DND-41 (cell line): Measurements from ENCODE around the gene NPSR1.

Experiments
- ATAC-seq: fragments of 200-7000 bp; cut with Tn5 transposase; 3 replicates; pipeline ENCODE4 v1.9.1; 2021; ENCODE audit warnings: low read depth; ENCODE audit not compliant: insufficient read depth
- DNase-seq: peaks from one replicate; pipeline ENCODE4 v3.0.0-alpha.2; 2020
- H2AFZ ChIP-seq: 2 replicates; pipeline ENCODE4 v1.6.0; 2012; ENCODE audit warnings: low read depth, low read length
- H3K27ac ChIP-seq: 2 replicates; pipeline ENCODE4 v1.5.1; 2012; ENCODE audit warnings: low read length, inconsistent platforms
- H3K27me3 ChIP-seq: fragments of 200-600 bp; sonication (generic); 2 replicates; pipeline ENCODE4 v1.6.0; 2012; ENCODE audit warnings: low read length, mild to moderate bottlenecking, inconsistent platforms; ENCODE audit not compliant: insufficient read depth, poor library complexity
- H3K36me3 ChIP-seq: 2 replicates; pipeline ENCODE4 v1.5.1; 2012; ENCODE audit warnings: low read length, inconsistent platforms; ENCODE audit not compliant: insufficient read depth
- H3K4me1 ChIP-seq: 2 replicates; pipeline ENCODE4 v1.5.1; 2012; ENCODE audit warnings: mild to moderate bottlenecking, low read length; ENCODE audit not compliant: insufficient read depth
- H3K4me2 ChIP-seq: 2 replicates; pipeline ENCODE4 v1.6.0; 2012; ENCODE audit warnings: mild to moderate bottlenecking, moderate library complexity, low read length, inconsistent platforms; ENCODE audit not compliant: insufficient read depth
- H3K4me3 ChIP-seq, 2 experiments: fragments of 200-600 bp in 1 of 2; shearing (Covaris generic) in 1 of 2; 2 replicates each; pipeline ENCODE4 v1.5.1; 2012 to 2016; ENCODE audit warnings: inconsistent platforms in 2 of 2, low read length in 2 of 2, mild to moderate bottlenecking in 2 of 2, low read depth in 1 of 2, moderate library complexity in 1 of 2
- H3K79me2 ChIP-seq: 2 replicates; pipeline ENCODE4 v1.6.0; 2012; ENCODE audit warnings: low read length, inconsistent platforms; ENCODE audit not compliant: insufficient read depth
- H3K9ac ChIP-seq: 2 replicates; pipeline ENCODE4 v1.6.0; 2012; ENCODE audit warnings: low read depth, mild to moderate bottlenecking, inconsistent platforms, low read length, moderate library complexity
- H3K9me3 ChIP-seq: 2 replicates; pipeline ENCODE4 v1.5.1; 2012; ENCODE audit warnings: low read length, moderate library complexity, mild to moderate bottlenecking, inconsistent platforms; ENCODE audit not compliant: insufficient read depth, severe bottlenecking
- H4K20me1 ChIP-seq: 2 replicates; pipeline ENCODE4 v1.6.0; 2012; ENCODE audit warnings: low read length; ENCODE audit not compliant: insufficient read depth
- EZH2 ChIP-seq: IDR thresholded peaks from 3 replicates; pipeline ENCODE4 v1.6.1; 2012; ENCODE audit warnings: borderline replicate concordance, low read depth, mild to moderate bottlenecking, moderate library complexity, low read length, inconsistent platforms; ENCODE audit not compliant: severe bottlenecking
- TF ChIP-seq, protein P1 (sequence below): IDR thresholded peaks from 2 replicates; pipeline ENCODE4 v1.5.1; 2012; ENCODE audit warnings: borderline replicate concordance, low read length, moderate library complexity, mild to moderate bottlenecking; ENCODE audit not compliant: poor library complexity, severe bottlenecking; ENCODE audit errors: extremely low read depth

The NPSR1 gene

DNA sequence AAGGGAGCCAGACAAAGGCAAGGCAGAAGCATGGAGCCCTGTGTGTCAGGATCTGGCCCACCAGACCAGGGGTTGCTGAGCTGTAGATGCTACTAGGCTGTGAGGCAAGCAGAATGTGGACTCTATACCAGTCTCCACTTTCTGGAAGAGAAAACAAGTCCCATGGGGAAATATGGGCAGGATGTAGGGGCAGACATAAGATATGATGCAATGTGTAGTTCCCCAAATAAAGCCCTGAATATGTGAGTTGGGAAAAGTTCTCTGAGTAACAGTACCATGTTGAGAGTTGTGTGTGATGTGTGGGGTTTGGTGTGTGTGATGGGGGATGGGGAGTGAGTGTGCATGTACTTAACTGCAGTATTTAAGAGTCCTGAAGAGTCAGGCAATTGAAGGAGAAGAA is 62.3 kb downstream of the NPSR1 start:
- no peaks in the 10 kb centered on the region for H3K79me2 ChIP-seq
- H2AFZ ChIP-seq = no peak overlapping the region
- H3K4me3 ChIP-seq = no peak overlapping the region
- H3K4me1 ChIP-seq = peaks cover 5% of the 10 kb centered on the region; the same call in 1 of the 2 replicates
- ATAC-seq (no peak), DNase-seq (no peak)
- no peak overlapping the region for H3K27ac ChIP-seq
- no peaks in the 10 kb centered on the region for H4K20me1 ChIP-seq
- no peaks in the 10 kb centered on the region for H3K9me3 ChIP-seq
- H3K9ac ChIP-seq = no peak overlapping the region
- TF ChIP-seq EZH2 = no peak
- TF ChIP-seq, protein P1, sequence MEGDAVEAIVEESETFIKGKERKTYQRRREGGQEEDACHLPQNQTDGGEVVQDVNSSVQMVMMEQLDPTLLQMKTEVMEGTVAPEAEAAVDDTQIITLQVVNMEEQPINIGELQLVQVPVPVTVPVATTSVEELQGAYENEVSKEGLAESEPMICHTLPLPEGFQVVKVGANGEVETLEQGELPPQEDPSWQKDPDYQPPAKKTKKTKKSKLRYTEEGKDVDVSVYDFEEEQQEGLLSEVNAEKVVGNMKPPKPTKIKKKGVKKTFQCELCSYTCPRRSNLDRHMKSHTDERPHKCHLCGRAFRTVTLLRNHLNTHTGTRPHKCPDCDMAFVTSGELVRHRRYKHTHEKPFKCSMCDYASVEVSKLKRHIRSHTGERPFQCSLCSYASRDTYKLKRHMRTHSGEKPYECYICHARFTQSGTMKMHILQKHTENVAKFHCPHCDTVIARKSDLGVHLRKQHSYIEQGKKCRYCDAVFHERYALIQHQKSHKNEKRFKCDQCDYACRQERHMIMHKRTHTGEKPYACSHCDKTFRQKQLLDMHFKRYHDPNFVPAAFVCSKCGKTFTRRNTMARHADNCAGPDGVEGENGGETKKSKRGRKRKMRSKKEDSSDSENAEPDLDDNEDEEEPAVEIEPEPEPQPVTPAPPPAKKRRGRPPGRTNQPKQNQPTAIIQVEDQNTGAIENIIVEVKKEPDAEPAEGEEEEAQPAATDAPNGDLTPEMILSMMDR = no peak
- H3K27me3 ChIP-seq = no peaks in the 10 kb centered on the region
- no peak overlapping the region for H3K4me2 ChIP-seq
- no peaks in the 10 kb centered on the region for H3K36me3 ChIP-seq

DNA sequence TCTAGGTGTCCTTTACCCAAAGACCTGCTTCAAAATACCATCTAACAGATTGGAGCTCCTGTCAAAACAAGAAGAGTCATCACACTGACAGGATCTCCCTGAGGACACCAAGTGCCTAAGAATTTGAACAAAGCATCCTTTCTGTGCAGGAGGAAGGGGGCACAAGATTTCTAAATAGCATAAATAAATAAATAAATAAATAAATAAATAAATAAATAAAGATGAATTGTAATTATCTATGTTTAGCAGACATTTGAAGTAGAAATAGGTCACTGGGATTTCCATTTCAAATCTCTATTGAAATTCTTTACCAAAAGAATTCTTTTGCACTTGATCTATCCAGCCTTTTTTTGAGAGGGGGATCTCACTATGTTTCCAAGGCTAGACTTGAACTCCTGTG is 65.3 kb downstream of the NPSR1 start:
- no peak for ATAC-seq
- Histone ChIP-seq H4K20me1 (no peaks in the 10 kb centered on the region), H3K9ac (no peak overlapping the region)

DNA sequence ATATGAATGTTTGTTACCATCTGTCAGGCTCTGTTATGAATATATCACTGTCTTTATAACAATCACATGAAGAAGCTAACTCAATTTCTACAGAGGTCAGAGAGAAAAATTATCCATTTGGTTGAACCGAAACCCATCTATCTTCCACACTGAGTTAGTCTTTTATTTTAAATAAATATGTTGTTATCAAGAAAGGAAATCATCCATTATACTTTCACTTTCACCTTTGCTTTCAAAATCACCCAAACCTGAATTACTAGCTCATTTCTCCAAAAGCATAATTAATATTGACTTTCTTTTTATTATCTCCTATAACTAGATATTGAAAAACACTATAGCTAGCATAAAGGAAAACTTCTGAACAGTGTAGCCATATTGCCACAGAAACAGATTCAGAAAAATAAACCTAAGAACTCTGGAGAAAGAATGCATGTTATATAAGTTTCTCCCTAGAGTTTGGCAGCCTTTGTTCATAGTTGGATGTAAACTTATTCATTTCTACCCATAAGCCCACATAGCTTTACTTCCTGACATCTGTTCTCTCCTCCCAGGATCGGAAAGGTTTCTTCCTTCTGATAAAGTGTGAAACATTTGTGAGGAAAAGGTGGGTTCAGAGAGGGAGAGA is 66.0 kb downstream of the NPSR1 start:
- no peak overlapping the region for H3K27ac ChIP-seq
- H4K20me1 ChIP-seq = no peaks in the 10 kb centered on the region
- TF ChIP-seq, protein P1 = no peak
- H3K36me3 ChIP-seq = no peaks in the 10 kb centered on the region
- H3K4me2 ChIP-seq = peak overlapping the region; percentile 38; the same call in 1 of the 2 replicates
- H3K9ac ChIP-seq = no peak overlapping the region
- H3K27me3 ChIP-seq = no peaks in the 10 kb centered on the region
- peak overlapping the region; percentile 56 for H2AFZ ChIP-seq
- DNase-seq (no peak), ATAC-seq (no peak)
- H3K4me3 ChIP-seq = no peak overlapping the region
- no peaks in the 10 kb centered on the region for H3K79me2 ChIP-seq
- no peaks in the 10 kb centered on the region for H3K9me3 ChIP-seq
- peaks cover 5% of the 10 kb centered on the region; the same call in 1 of the 2 replicates for H3K4me1 ChIP-seq

More for the DNA sequence above, 65.3 kb downstream of the NPSR1 start:
- Histone ChIP-seq H3K9me3 (no peaks in the 10 kb centered on the region), H3K36me3 (no peaks in the 10 kb centered on the region), H3K4me3 (no peak overlapping the region), H3K4me2 (peak overlapping the region; percentile 38; the same call in 1 of the 2 replicates), H3K4me1 (peaks cover 5% of the 10 kb centered on the region; the same call in 1 of the 2 replicates), H2AFZ (no peak overlapping the region), H3K27me3 (no peaks in the 10 kb centered on the region), H3K27ac (no peak overlapping the region), H3K79me2 (no peaks in the 10 kb centered on the region)
- TF ChIP-seq, protein P1 = no peak
- TF ChIP-seq EZH2 = no peak
- no peak for DNase-seq
